ENCODE measurements around the gene NPL.

Gene NPL

DNA sequence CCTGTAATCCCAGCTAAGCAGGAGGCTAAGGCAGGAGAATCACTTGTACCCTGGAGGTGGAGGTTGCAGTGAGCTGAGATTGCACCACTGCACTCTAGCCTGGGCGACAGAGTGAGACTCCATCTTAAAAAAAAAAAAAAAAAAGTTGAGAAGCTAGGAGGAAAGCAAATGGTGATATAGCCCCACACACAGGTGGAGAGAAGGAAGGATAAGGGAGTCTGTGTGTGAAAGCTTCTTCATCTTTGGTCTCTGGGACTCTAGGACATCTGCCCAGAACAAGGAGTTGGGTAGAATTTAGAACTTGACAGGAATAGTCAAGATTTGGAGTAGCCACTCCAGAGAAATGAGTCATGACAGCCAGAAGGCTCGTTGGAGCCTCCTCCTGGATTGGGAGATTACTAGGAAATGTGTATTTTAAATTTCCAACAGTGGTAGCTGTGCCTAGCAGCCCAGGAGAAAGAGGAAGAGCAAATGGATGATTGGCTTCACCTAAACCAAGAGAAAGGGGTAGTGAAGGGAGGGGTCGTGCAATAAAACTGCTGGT, 19.9 kb downstream of the NPL start:
- H3K27ac ChIP-seq (ENCODE audit: extremely low read depth, low read depth, low read length), result no peak overlapping the region
- H3K36me3 ChIP-seq (ENCODE audit: control insufficient read depth in 2 of 2, insufficient read depth in 1 of 2, low read length in 2 of 2), result peaks cover 0 to 39% of the 10 kb centered on the region in 2 experiments; a peak in 2 of 3 replicates
- no peak overlapping the region for H3K4me3 ChIP-seq (ENCODE audit: low read depth, low read length)
- H3K9me3 ChIP-seq (ENCODE audit: control insufficient read depth, insufficient read depth, low read depth, low read length), result no peaks in the 10 kb centered on the region
- 0 out of 2 replicates have a peak, but pooled peaks have one; percentile 30 for TF ChIP-seq PRDM1 (tag by site-specific recombination; IDR thresholded peaks at IDR 0.05)
- TF ChIP-seq ZNF214 (tag by site-specific recombination; IDR thresholded peaks at IDR 0.05; ENCODE audit: borderline replicate concordance), result no peak
- peak; percentile 65; the same call in 1 of the 2 replicates for TF ChIP-seq SCRT2 (tag by site-specific recombination; IDR thresholded peaks at IDR 0.05)
- ChIA-PET POLR2A (no interaction called here), CTCF (no interaction called here)
- H3K4me1 ChIP-seq (ENCODE audit: control insufficient read depth, insufficient read depth, low read length), result no peaks in the 10 kb centered on the region

DNA sequence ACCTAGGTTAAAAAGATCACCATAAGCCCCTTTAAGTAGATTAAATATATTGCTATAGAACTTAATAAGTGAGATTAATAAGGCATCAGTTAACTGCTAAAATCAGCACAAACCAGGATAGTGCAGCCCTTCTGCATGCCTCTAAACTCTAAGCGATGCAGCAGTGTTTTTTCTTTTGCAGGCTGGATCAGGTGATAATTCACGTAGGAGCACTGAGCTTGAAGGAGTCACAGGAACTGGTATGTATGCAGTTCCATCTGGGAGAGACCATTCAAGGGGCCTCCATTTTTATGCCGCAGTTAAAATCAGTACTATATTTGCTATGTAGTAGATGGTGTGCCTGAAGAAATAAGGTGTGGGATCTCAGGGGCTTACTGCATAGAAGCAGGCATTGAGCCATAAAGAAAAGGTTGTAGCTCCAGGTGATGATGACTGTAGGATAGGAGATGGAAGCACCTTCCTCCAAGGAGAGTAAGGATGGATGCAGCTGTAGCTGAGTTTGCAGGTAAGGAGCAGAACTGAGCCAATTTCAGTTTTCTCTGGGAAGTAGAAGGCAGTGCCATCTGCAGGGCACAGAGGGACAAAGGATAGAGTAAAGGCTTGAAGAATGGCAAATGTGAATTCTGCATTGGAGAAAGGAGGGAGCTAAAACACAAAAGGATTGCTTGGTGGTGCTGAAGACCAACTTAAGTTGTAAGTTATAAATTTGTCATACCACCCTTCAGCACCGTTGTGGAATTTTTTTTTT, 22.6 kb downstream of the NPL start:
- H3K27ac ChIP-seq (ENCODE audit: extremely low read depth, low read depth, low read length), result no peak overlapping the region
- ChIA-PET POLR2A (no interaction called here), CTCF (interaction anchor here (0.5 to 1.2 kb wide), 4 partner anchors 10 to 792 kb away, joined by 3 to 4 read pairs (median 4); no protein-coding TSS in a partner anchor)
- no peaks in the 10 kb centered on the region for H3K4me1 ChIP-seq (ENCODE audit: control insufficient read depth, insufficient read depth, low read length)
- H3K9me3 ChIP-seq (ENCODE audit: control insufficient read depth, insufficient read depth, low read depth, low read length), result no peaks in the 10 kb centered on the region
- peaks cover 4 to 40% of the 10 kb centered on the region in 2 experiments for H3K36me3 ChIP-seq (ENCODE audit: control insufficient read depth in 2 of 2, insufficient read depth in 1 of 2, low read length in 2 of 2)
- TF ChIP-seq ZNF561 (tag by site-specific recombination; IDR thresholded peaks at IDR 0.05; ENCODE audit: borderline replicate concordance), result no peak
- TF ChIP-seq ZNF239 (tag by site-specific recombination; IDR thresholded peaks at IDR 0.05), result no peak
- TF ChIP-seq ZNF658 (tag by site-specific recombination; IDR thresholded peaks at IDR 0.05), result no peak
- TF ChIP-seq IKZF3 (tag by site-specific recombination; IDR thresholded peaks at IDR 0.05), result no peak
- TF ChIP-seq, protein P1, sequence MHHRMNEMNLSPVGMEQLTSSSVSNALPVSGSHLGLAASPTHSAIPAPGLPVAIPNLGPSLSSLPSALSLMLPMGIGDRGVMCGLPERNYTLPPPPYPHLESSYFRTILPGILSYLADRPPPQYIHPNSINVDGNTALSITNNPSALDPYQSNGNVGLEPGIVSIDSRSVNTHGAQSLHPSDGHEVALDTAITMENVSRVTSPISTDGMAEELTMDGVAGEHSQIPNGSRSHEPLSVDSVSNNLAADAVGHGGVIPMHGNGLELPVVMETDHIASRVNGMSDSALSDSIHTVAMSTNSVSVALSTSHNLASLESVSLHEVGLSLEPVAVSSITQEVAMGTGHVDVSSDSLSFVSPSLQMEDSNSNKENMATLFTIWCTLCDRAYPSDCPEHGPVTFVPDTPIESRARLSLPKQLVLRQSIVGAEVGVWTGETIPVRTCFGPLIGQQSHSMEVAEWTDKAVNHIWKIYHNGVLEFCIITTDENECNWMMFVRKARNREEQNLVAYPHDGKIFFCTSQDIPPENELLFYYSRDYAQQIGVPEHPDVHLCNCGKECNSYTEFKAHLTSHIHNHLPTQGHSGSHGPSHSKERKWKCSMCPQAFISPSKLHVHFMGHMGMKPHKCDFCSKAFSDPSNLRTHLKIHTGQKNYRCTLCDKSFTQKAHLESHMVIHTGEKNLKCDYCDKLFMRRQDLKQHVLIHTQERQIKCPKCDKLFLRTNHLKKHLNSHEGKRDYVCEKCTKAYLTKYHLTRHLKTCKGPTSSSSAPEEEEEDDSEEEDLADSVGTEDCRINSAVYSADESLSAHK (tag by site-specific recombination; IDR thresholded peaks at IDR 0.05), result no peak
- TF ChIP-seq ZNF354C (tag by site-specific recombination; IDR thresholded peaks at IDR 0.05; ENCODE audit: borderline replicate concordance, low read depth), result no peak
- no peak for TF ChIP-seq ZNF707 (tag by site-specific recombination; IDR thresholded peaks at IDR 0.05)
- no peak for TF ChIP-seq SP7 (tag by site-specific recombination; IDR thresholded peaks at IDR 0.05)
- no peak for TF ChIP-seq ZNF214 (tag by site-specific recombination; IDR thresholded peaks at IDR 0.05; ENCODE audit: borderline replicate concordance)
- TF ChIP-seq ZBTB8A (tag by site-specific recombination; IDR thresholded peaks at IDR 0.05), result no peak
- no peak for TF ChIP-seq ZNF140 (tag by site-specific recombination; IDR thresholded peaks at IDR 0.05)
- TF ChIP-seq ZNF19 (tag by site-specific recombination; IDR thresholded peaks at IDR 0.05; ENCODE audit: low read depth), result no peak
- TF ChIP-seq OSR2 (tag by site-specific recombination; IDR thresholded peaks at IDR 0.05), result no peak
- no peak overlapping the region for H3K4me3 ChIP-seq (ENCODE audit: low read depth, low read length)

DNA sequence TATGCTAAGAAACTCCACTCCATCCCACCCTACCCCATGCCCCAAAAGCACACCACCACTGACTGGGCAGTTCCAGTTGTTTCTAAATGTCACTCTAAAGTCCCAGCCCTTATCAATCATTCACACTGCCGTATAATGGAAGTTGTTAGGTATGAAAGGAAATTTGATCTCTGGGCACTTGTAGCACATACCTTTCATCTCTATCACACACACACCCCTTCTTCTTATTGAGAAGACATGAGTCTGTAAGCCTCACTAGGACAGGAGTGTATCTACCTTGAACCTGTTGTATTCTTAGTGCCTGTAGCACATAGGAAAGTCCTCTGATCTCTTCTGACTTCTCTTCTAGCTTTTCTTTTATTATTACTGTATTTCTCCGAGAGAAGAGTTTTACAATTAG, 27.3 kb downstream of the NPL start:
- no peaks in the 10 kb centered on the region for H3K9me3 ChIP-seq (ENCODE audit: control insufficient read depth, insufficient read depth, low read depth, low read length)
- no peaks in the 10 kb centered on the region for H3K4me1 ChIP-seq (ENCODE audit: control insufficient read depth, insufficient read depth, low read length)
- ChIA-PET CTCF (interaction anchor here (0.6 kb wide), 1 partner anchor 838 kb away, joined by 3 read pairs; no protein-coding TSS in a partner anchor), POLR2A (no interaction called here)
- H3K27ac ChIP-seq (ENCODE audit: extremely low read depth, low read depth, low read length), result no peak overlapping the region
- H3K36me3 ChIP-seq (ENCODE audit: control insufficient read depth in 2 of 2, insufficient read depth in 1 of 2, low read length in 2 of 2), result peaks cover 4 to 65% of the 10 kb centered on the region in 2 experiments
- H3K4me3 ChIP-seq (ENCODE audit: low read depth, low read length), result no peak overlapping the region
- TF ChIP-seq ZNF311 (tag by site-specific recombination; IDR thresholded peaks at IDR 0.05; ENCODE audit: borderline replicate concordance), result no peak
- peak; percentile 96 for TF ChIP-seq ZNF558 (tag by site-specific recombination; IDR thresholded peaks at IDR 0.05)

Measured in HEK293 (cell line).